ENCODE results near the gene SSNA1. TPM values are rescaled to one million over a fixed set of nuclear protein-coding genes. Genes with fewer than 3 reads are reported as not detected.

Gene SSNA1
- total RNA-seq, 4 donors from 2014 or later: 93.5 to 104 (median 99.8) TPM

DNA sequence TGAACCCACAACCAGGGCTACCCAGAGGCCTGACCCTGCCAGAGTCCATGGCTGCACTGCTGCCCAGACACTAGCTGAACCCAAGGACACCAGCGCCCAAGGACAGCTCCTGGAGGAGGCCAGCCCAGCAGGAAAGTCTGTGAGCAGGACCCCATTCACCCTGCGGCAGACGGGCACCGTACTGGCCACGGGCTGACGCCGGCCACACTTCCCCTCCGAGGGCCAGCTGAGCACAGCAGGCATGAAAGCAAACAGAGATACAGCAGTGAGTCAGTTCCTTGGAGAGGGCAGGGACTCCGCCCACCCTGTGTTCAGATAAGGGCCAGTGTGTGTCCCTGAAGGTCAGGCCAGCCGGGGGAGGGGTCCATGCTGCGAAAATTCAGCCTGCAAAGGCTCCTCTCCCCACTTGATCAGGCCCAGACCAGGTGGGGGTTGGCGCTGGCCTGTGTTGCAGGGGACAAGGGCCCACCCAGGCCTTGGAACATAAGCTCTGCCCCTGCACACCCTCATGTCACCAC, 30.3 kb downstream of the SSNA1 start:
- 50% methylated on average over 4 of the region's 12 CpGs; no CpG with 5 or more reads in 1 of the 2 donors for WGBS, 2 donors (ENCODE audit: low coverage in 1 of 2)
- DNase-seq: peak; percentile 62
- Histone ChIP-seq H3K27ac (peak overlapping the region; percentile 83 to 89 (median 85)), H3K4me3 (peak overlapping the region in 3 of 4 donors; percentile 26 to 47 (median 31)), H3K4me1 (peaks cover 6 to 43% (median 38%) of the 10 kb centered on the region in 4 donors), H3K27me3 (no peaks in the 10 kb centered on the region), H3K36me3 (no peaks in the 10 kb centered on the region), H3K9me3 (no peaks in the 10 kb centered on the region)
- intact Hi-C loops (cut with DNase I; ENCODE audit: low total_unique reads) (no loop called here), in situ Hi-C loops (cut with MboI; ENCODE audit: low pct_ligation_motif_present in 1 of 4, low pct_unique_long_range_greater_than_20kb in 1 of 4, low sequenced_read_pairs in 3 of 4) (loop anchor here in 1 of 4 donors (25.0 kb wide), 1 partner anchor 107 kb away; the partner anchor contains the start of gene DPP7)
- TF ChIP-seq POLR2A (IDR thresholded peaks at IDR 0.05) (peak; percentile 64), POLR2AphosphoS5 (IDR thresholded peaks at IDR 0.05) (peak; percentile 28 to 68 (median 41)), EP300 (IDR thresholded peaks at IDR 0.05; ENCODE audit: low read depth) (no peak)

GRCh38 chr9:137219757-137220316, 31.4 kb downstream of the SSNA1 start:
- DNase-seq: no peak
- H3K27me3 ChIP-seq: no peaks in the 10 kb centered on the region
- no peak overlapping the region for H3K27ac ChIP-seq
- intact Hi-C loops (cut with DNase I; ENCODE audit: low total_unique reads) (no loop called here), in situ Hi-C loops (cut with MboI; ENCODE audit: low pct_ligation_motif_present in 1 of 4, low pct_unique_long_range_greater_than_20kb in 1 of 4, low sequenced_read_pairs in 3 of 4) (loop anchor here in 2 of 4 donors (10.0 to 25.0 kb wide), 2 partner anchors 95 to 108 kb away; partner anchors contain the start of gene DPP7 (in 1 of the 2))
- peaks cover 13 to 47% (median 43%) of the 10 kb centered on the region in 4 donors for H3K4me1 ChIP-seq
- TF ChIP-seq EP300 (IDR thresholded peaks at IDR 0.05; ENCODE audit: low read depth): no peak
- TF ChIP-seq, protein P1, sequence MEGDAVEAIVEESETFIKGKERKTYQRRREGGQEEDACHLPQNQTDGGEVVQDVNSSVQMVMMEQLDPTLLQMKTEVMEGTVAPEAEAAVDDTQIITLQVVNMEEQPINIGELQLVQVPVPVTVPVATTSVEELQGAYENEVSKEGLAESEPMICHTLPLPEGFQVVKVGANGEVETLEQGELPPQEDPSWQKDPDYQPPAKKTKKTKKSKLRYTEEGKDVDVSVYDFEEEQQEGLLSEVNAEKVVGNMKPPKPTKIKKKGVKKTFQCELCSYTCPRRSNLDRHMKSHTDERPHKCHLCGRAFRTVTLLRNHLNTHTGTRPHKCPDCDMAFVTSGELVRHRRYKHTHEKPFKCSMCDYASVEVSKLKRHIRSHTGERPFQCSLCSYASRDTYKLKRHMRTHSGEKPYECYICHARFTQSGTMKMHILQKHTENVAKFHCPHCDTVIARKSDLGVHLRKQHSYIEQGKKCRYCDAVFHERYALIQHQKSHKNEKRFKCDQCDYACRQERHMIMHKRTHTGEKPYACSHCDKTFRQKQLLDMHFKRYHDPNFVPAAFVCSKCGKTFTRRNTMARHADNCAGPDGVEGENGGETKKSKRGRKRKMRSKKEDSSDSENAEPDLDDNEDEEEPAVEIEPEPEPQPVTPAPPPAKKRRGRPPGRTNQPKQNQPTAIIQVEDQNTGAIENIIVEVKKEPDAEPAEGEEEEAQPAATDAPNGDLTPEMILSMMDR (IDR thresholded peaks at IDR 0.05): no peak
- no peak for TF ChIP-seq POLR2AphosphoS5 (IDR thresholded peaks at IDR 0.05)
- TF ChIP-seq POLR2A (IDR thresholded peaks at IDR 0.05): no peak
- no peaks in the 10 kb centered on the region for H3K36me3 ChIP-seq
- WGBS, 2 donors (ENCODE audit: low coverage in 1 of 2): 90% methylated on average over 10 of the region's 10 CpGs; no CpG with 5 or more reads in 1 of the 2 donors
- no peaks in the 10 kb centered on the region for H3K9me3 ChIP-seq
- H3K4me3 ChIP-seq: no peak overlapping the region

GRCh38 chr9:137220317-137221094, 32.0 kb downstream of the SSNA1 start:
- Histone ChIP-seq H3K4me3 (no peak overlapping the region), H3K36me3 (no peaks in the 10 kb centered on the region), H3K27me3 (no peaks in the 10 kb centered on the region), H3K4me1 (peaks cover 13 to 47% (median 43%) of the 10 kb centered on the region in 4 donors), H3K27ac (no peak overlapping the region), H3K9me3 (no peaks in the 10 kb centered on the region)
- TF ChIP-seq, protein P1 (IDR thresholded peaks at IDR 0.05): no peak
- TF ChIP-seq POLR2A (IDR thresholded peaks at IDR 0.05) (no peak), POLR2AphosphoS5 (IDR thresholded peaks at IDR 0.05) (no peak), EP300 (IDR thresholded peaks at IDR 0.05; ENCODE audit: low read depth) (no peak)
- intact Hi-C loops (cut with DNase I; ENCODE audit: low total_unique reads) (no loop called here), in situ Hi-C loops (cut with MboI; ENCODE audit: low pct_ligation_motif_present in 1 of 4, low pct_unique_long_range_greater_than_20kb in 1 of 4, low sequenced_read_pairs in 3 of 4) (loop anchor here in 2 of 4 donors (10.0 to 25.0 kb wide), 2 partner anchors 96 to 108 kb away; partner anchors contain the start of gene DPP7 (in 1 of the 2))
- 93 to 94% methylated on average over 6 to 43 of the region's 52 CpGs for WGBS, 2 donors (ENCODE audit: low coverage in 1 of 2)
- DNase-seq: no peak

- in situ Hi-C loops (cut with MboI; ENCODE audit: low pct_ligation_motif_present in 1 of 4, low pct_unique_long_range_greater_than_20kb in 1 of 4, low sequenced_read_pairs in 3 of 4) (loop anchor here in 2 of 4 donors (10.0 to 25.0 kb wide), 2 partner anchors 96 to 109 kb away; partner anchors contain the start of gene DPP7 (in 1 of the 2)), intact Hi-C loops (cut with DNase I; ENCODE audit: low total_unique reads) (no loop called here)
- H3K9me3 ChIP-seq: no peaks in the 10 kb centered on the region
- H3K27me3 ChIP-seq: no peaks in the 10 kb centered on the region
- peaks cover 13 to 47% (median 43%) of the 10 kb centered on the region in 4 donors for H3K4me1 ChIP-seq
- peak overlapping the region in 1 of 4 donors; percentile 48 for H3K4me3 ChIP-seq
- no peaks in the 10 kb centered on the region for H3K36me3 ChIP-seq
- no peak for DNase-seq
- TF ChIP-seq POLR2A (IDR thresholded peaks at IDR 0.05) (no peak), POLR2AphosphoS5 (IDR thresholded peaks at IDR 0.05) (no peak), EP300 (IDR thresholded peaks at IDR 0.05; ENCODE audit: low read depth) (no peak)
- TF ChIP-seq, protein P1 (IDR thresholded peaks at IDR 0.05): no peak
- H3K27ac ChIP-seq: no peak overlapping the region
- 43% methylated on average over 1 of the region's 14 CpGs; no CpG with 5 or more reads in 1 of the 2 donors for WGBS, 2 donors (ENCODE audit: low coverage in 1 of 2)
Observed at GRCh38 chr9:137221095-137221505, 32.6 kb downstream of the SSNA1 start.
